ENCODE results near the gene TM4SF4. TPM values are rescaled to one million over a fixed set of nuclear protein-coding genes. Genes with fewer than 3 reads are reported as not detected.

TM4SF4 gene
- total RNA-seq, 1 experiment from 2014 or later = not detected

GRCh38 chr3:149552700-149553099 is 78.2 kb downstream of the TM4SF4 start:
- Histone ChIP-seq H3K79me2 (ENCODE audit: insufficient read depth, low read length) (no peaks in the 10 kb centered on the region), H4K5ac (ENCODE audit: insufficient read length, low read depth, low read length) (no peak overlapping the region), H3K27me3 (ENCODE audit: insufficient read depth, low read length) (no peaks in the 10 kb centered on the region), H2BK120ac (ENCODE audit: low read depth, low read length, poor library complexity, severe bottlenecking) (no peak overlapping the region), H3K9ac (ENCODE audit: extremely low read depth, insufficient read length, low read length) (no peak overlapping the region), H3K4me1 (ENCODE audit: insufficient read depth, low read length) (no peaks in the 10 kb centered on the region; the same call in 1 of the 2 replicates), H4K20me1 (ENCODE audit: control insufficient read depth, insufficient read depth, insufficient read length) (no peaks in the 10 kb centered on the region), H3K56ac (ENCODE audit: insufficient read length, low read depth, low read length) (no peak overlapping the region), H3K23ac (ENCODE audit: insufficient read length, low read depth, low read length) (no peak overlapping the region), H3K18ac (ENCODE audit: insufficient read length, low read depth, low read length) (no peak overlapping the region), H3K14ac (ENCODE audit: insufficient read depth, low read length) (no peak overlapping the region), H3K4me2 (ENCODE audit: insufficient read depth, insufficient read length, low read length) (no peak overlapping the region), H2BK20ac (ENCODE audit: low read depth, low read length, poor library complexity, severe bottlenecking) (no peak overlapping the region), H3K27ac (ENCODE audit: insufficient read length, low read depth, low read length) (no peak overlapping the region), H2BK5ac (ENCODE audit: insufficient read length, low read length) (no peak overlapping the region), H4K91ac (ENCODE audit: insufficient read length, low read depth, low read length) (no peak overlapping the region), H2AK5ac (ENCODE audit: insufficient read length, low read length) (no peak overlapping the region), H2AFZ (ENCODE audit: low read length) (no peak overlapping the region), H2BK15ac (ENCODE audit: low read depth, low read length) (no peak overlapping the region), H3K4ac (ENCODE audit: low read depth, low read length) (no peak overlapping the region), H3K9me3 (ENCODE audit: control insufficient read depth, low read depth, low read length) (no peaks in the 10 kb centered on the region), H2BK12ac (ENCODE audit: insufficient read length, low read depth, low read length) (no peak overlapping the region), H4K8ac (replicated peaks; ENCODE audit: insufficient read length, low read depth, low read length) (no peak overlapping the region), H3K23me2 (ENCODE audit: insufficient read length, low read depth, low read length, poor library complexity, severe bottlenecking) (no peaks in the 10 kb centered on the region), H3K79me1 (ENCODE audit: insufficient read depth, low read depth, low read length, poor library complexity, severe bottlenecking) (peaks cover 6% of the 10 kb centered on the region), H3T11ph (ENCODE audit: low read length) (no peak overlapping the region)
- no peak for DNase-seq
- no peaks in the 10 kb centered on the region for H3K27me3 Mint-ChIP-seq (ENCODE audit: low read depth)
- H3K4me3 Mint-ChIP-seq = no peak overlapping the region
- TF ChIP-seq CTCF (conservative IDR thresholded peaks at IDR 0.05) = no peak
- H3K36me3 Mint-ChIP-seq (ENCODE audit: insufficient read depth in 1 of 3, low read depth in 3 of 3) = peaks cover 0 to 4% (median 0%) of the 10 kb centered on the region in 3 experiments; a peak in 1 of 7 replicates
- WGBS (ENCODE audit: extremely low coverage, insufficient read length, low lambda C conversion rate) = no CpG with 5 or more reads among the region's 2 CpGs
- H3K4me1 Mint-ChIP-seq = peaks cover 35 to 39% of the 10 kb centered on the region in 2 experiments
- H3K27ac Mint-ChIP-seq = peak overlapping the region in 1 of 3 experiments; percentile 10; a peak in 1 of 7 replicates
- H3K9me3 Mint-ChIP-seq = no peaks in the 10 kb centered on the region

Other genes starting within 250 kb of the TM4SF4 start
- gene TM4SF18, start 141.1 kb upstream of the TM4SF4 start, total RNA-seq (2021) = 8.1 and 9.8 TPM in 2 replicates
- 1.2 and 2.2 TPM in 2 replicates for gene TM4SF1, start 97.0 kb upstream of the TM4SF4 start, total RNA-seq (2021)
- 24.4 and 24.8 TPM in 2 replicates for gene WWTR1, start 183.3 kb downstream of the TM4SF4 start, total RNA-seq (2021)